Osteocyte (in vitro differentiated cells): Measurements from ENCODE around the gene MYCL. TPM values are rescaled to one million over a fixed set of nuclear protein-coding genes. Genes with fewer than 3 reads are reported as not detected.

Source experiments
- DNase-seq: peaks from one replicate; pipeline ENCODE4 v3.0.0; 2021; ENCODE audit warnings: mixed read lengths; ENCODE audit not compliant: unreplicated experiment; ENCODE audit errors: extremely low spot score
- H3K27ac Mint-ChIP-seq: one replicate; pipeline ENCODE4 v1.8.0; 2021; ENCODE audit warnings: mild to moderate bottlenecking, mixed read lengths; ENCODE audit not compliant: unreplicated experiment
- H3K27me3 Mint-ChIP-seq: one replicate; pipeline ENCODE4 v1.8.0; 2021; ENCODE audit warnings: mixed read lengths; ENCODE audit not compliant: unreplicated experiment
- H3K36me3 Mint-ChIP-seq: one replicate; pipeline ENCODE4 v1.8.0; 2021; ENCODE audit warnings: mixed read lengths; ENCODE audit not compliant: unreplicated experiment
- H3K4me1 Mint-ChIP-seq: one replicate; pipeline ENCODE4 v1.8.0; 2021; ENCODE audit warnings: mixed read lengths; ENCODE audit not compliant: unreplicated experiment
- H3K4me3 Mint-ChIP-seq: one replicate; pipeline ENCODE4 v1.8.0; 2021; ENCODE audit warnings: mild to moderate bottlenecking, moderate library complexity, mixed read lengths; ENCODE audit not compliant: unreplicated experiment
- H3K9me3 Mint-ChIP-seq: one replicate; pipeline ENCODE4 v1.8.0; 2021; ENCODE audit warnings: mixed read lengths; ENCODE audit not compliant: unreplicated experiment
- CTCF ChIP-seq: fragments of 200-600 bp; sonication (generic); IDR thresholded peaks from 2 replicates; pipeline ENCODE4 v1.5.0; 2021; ENCODE audit warnings: antibody characterized with exemption, mild to moderate bottlenecking, moderate library complexity
- total RNA-seq: library from RNA; stranded (reverse); gene quantifications from 2 replicates; pipeline ENCODE4 v1.2.1, GENCODE V29; 2021

MYCL gene
- total RNA-seq, 1 donor from 2014 or later, result 0.21 TPM

- no peaks in the 10 kb centered on the region for H3K27me3 Mint-ChIP-seq
- H3K27ac Mint-ChIP-seq, result no peak overlapping the region
- H3K36me3 Mint-ChIP-seq, result peaks cover 19% of the 10 kb centered on the region
- TF ChIP-seq CTCF, result no peak
- H3K9me3 Mint-ChIP-seq, result no peaks in the 10 kb centered on the region
- DNase-seq, result no peak
- H3K4me1 Mint-ChIP-seq, result no peaks in the 10 kb centered on the region
- H3K4me3 Mint-ChIP-seq, result no peak overlapping the region
Measured at GRCh38 chr1:39858315-39858714, 43.4 kb downstream of the MYCL start.

GRCh38 chr1:39857126-39857878, 44.4 kb downstream of the MYCL start:
- Mint-ChIP-seq H3K4me3 (no peak overlapping the region), H3K4me1 (peaks cover 7% of the 10 kb centered on the region), H3K36me3 (peaks cover 19% of the 10 kb centered on the region), H3K9me3 (no peaks in the 10 kb centered on the region), H3K27ac (no peak overlapping the region), H3K27me3 (no peaks in the 10 kb centered on the region)
- TF ChIP-seq CTCF, result no peak
- DNase-seq, result no peak

DNA sequence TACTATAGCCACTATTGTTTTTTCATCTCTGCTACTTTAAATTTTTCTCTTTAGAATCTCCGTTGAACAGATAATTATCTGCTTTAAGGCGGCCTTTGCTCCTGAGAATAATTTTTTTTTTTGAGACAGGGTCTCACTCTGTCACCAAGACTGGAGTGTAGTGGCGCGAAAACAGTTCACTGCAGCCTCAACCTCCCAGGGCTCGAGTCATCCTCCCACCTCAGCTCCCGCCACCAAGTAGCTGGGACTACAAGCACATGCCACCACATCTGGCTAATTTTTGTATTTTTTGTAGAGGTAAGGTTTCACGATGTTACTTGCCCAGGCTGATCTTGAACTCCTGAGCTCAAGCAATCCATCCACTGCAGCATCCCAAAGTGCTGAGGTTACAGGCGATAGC, 47.0 kb downstream of the MYCL start:
- no peaks in the 10 kb centered on the region for H3K9me3 Mint-ChIP-seq
- H3K36me3 Mint-ChIP-seq, result peaks cover 19% of the 10 kb centered on the region
- TF ChIP-seq CTCF, result no peak
- H3K4me1 Mint-ChIP-seq, result peaks cover 12% of the 10 kb centered on the region
- DNase-seq, result no peak
- H3K27me3 Mint-ChIP-seq, result no peaks in the 10 kb centered on the region
- H3K4me3 Mint-ChIP-seq, result no peak overlapping the region
- no peak overlapping the region for H3K27ac Mint-ChIP-seq

GRCh38 chr1:39854314-39854713, 47.4 kb downstream of the MYCL start:
- H3K9me3 Mint-ChIP-seq, result no peaks in the 10 kb centered on the region
- no peak for TF ChIP-seq CTCF
- H3K27ac Mint-ChIP-seq, result no peak overlapping the region
- H3K4me3 Mint-ChIP-seq, result no peak overlapping the region
- H3K27me3 Mint-ChIP-seq, result no peaks in the 10 kb centered on the region
- no peak for DNase-seq
- peaks cover 19% of the 10 kb centered on the region for H3K36me3 Mint-ChIP-seq
- peaks cover 12% of the 10 kb centered on the region for H3K4me1 Mint-ChIP-seq

- no peak for DNase-seq
- H3K4me3 Mint-ChIP-seq, result no peak overlapping the region
- peaks cover 21% of the 10 kb centered on the region for H3K36me3 Mint-ChIP-seq
- H3K4me1 Mint-ChIP-seq, result peaks cover 12% of the 10 kb centered on the region
- no peaks in the 10 kb centered on the region for H3K9me3 Mint-ChIP-seq
- TF ChIP-seq CTCF, result no peak
- no peak overlapping the region for H3K27ac Mint-ChIP-seq
- no peaks in the 10 kb centered on the region for H3K27me3 Mint-ChIP-seq
Measured at GRCh38 chr1:39852876-39853275, 48.8 kb downstream of the MYCL start.
